HCT116 (cell line): Measurements from ENCODE around the gene NFIB. TPM values are rescaled to one million over a fixed set of nuclear protein-coding genes. Genes with fewer than 3 reads are reported as not detected.

Source experiments
- ATAC-seq: fragments of 200-7000 bp; cut with Tn5 transposase; 2 replicates; pipeline ENCODE4 v1.9.1; 2020; ENCODE audit warnings: mild to moderate bottlenecking, moderate library complexity
- BruUV-seq: library from RNA; stranded (reverse); fragments of 400-500 nt; replicated peaks from 2 replicates; lab custom pipeline; 2021; lab: Mats Ljungman, UMichigan
- CTCF ChIA-PET: fragments of 300-600 bp; sonication (Branson Sonifier 250); formaldehyde crosslinking; loops from one replicate; lab custom pipeline; 2021; ENCODE audit warnings: antibody characterized with exemption; lab: Charles Lee
- POLR2A ChIA-PET: fragments of 300-600, 350-600 bp; sonication (Branson Sonifier 250); formaldehyde crosslinking; loops from one replicate; lab custom pipeline; 2021; ENCODE audit warnings: antibody characterized with exemption; lab: Charles Lee
- RAD21 ChIA-PET, 2 experiments: fragments of 300-600 bp; sonication (Branson Sonifier 250); formaldehyde crosslinking; loops; one replicate each; lab custom pipeline; 2023; ENCODE audit warnings: low total read pairs in 2 of 2; ENCODE audit not compliant: uncharacterized antibody in 2 of 2, unreplicated experiment in 2 of 2, low non-redundant PET in 1 of 2; lab: Charles Lee
- DNase-seq: peaks from one replicate; pipeline ENCODE4 v3.0.0-alpha.2; 2010; ENCODE audit warnings: low read depth, low spot score
- H2AFZ ChIP-seq: fragments of 200-600 bp; shearing (Covaris generic), sonication (generic); 2 replicates; pipeline ENCODE4 v1.6.1; 2017; ENCODE audit warnings: low read depth, mixed run types, mixed read lengths, antibody characterized with exemption, low read length; ENCODE audit not compliant: poor library complexity, severe bottlenecking
- H3K27ac ChIP-seq: 2 replicates; pipeline ENCODE4 v1.5.1; 2012; ENCODE audit warnings: low read depth, low read length
- H3K27me3 ChIP-seq: fragments of 200-600 bp; sonication (generic); 2 replicates; pipeline ENCODE4 v1.6.1; 2016; ENCODE audit warnings: mixed run types, low read length, mixed read lengths; ENCODE audit not compliant: insufficient read depth
- H3K36me3 ChIP-seq, 2 experiments: fragments of 200-500 bp in 1 of 2; fragments of 200-600 bp in 1 of 2; sonication (Bioruptor generic) in 1 of 2; sonication (generic) in 1 of 2; 2 replicates each; pipeline versions ENCODE4 v1.5.1 to v1.6.1; 2014 to 2016; ENCODE audit warnings: low read length in 2 of 2, inconsistent platforms in 1 of 2, mixed read lengths in 1 of 2, mixed run types in 1 of 2; ENCODE audit not compliant: insufficient read depth in 2 of 2, control insufficient read depth in 1 of 2
- H3K4me1 ChIP-seq, 2 experiments: fragments of 200-600 bp in 1 of 2; sonication (generic) in 1 of 2; 2 replicates each; pipeline versions ENCODE4 v1.5.1 to v1.6.1; 2012 to 2017; ENCODE audit warnings: low read length in 2 of 2, inconsistent platforms in 1 of 2, mild to moderate bottlenecking in 1 of 2, mixed read lengths in 1 of 2, mixed run types in 1 of 2, moderate library complexity in 1 of 2; ENCODE audit not compliant: insufficient read depth in 2 of 2, control insufficient read depth in 1 of 2
- H3K4me2 ChIP-seq: fragments of 200-600 bp; sonication (generic); 2 replicates; pipeline ENCODE4 v1.6.1; 2017; ENCODE audit warnings: mixed run types, low read length, mixed read lengths
- H3K4me3 ChIP-seq, 2 experiments: fragments of 200-600 bp in 1 of 2; sonication (generic) in 1 of 2; replicated peaks in 1 of 2; 2 replicates each; pipeline ENCODE4 v1.5.1; 2011 to 2016; ENCODE audit warnings: low read length in 2 of 2, control low read depth in 1 of 2, low read depth in 1 of 2, mild to moderate bottlenecking in 1 of 2, mixed read lengths in 1 of 2, mixed run types in 1 of 2
- H3K79me2 ChIP-seq: fragments of 200-600 bp; sonication (generic); 2 replicates; pipeline ENCODE4 v1.6.1; 2017; ENCODE audit warnings: mild to moderate bottlenecking, mixed run types, low read length, moderate library complexity, mixed read lengths; ENCODE audit not compliant: insufficient read depth
- H3K9ac ChIP-seq: fragments of 200-600 bp; sonication (generic); 2 replicates; pipeline ENCODE4 v1.6.1; 2016; ENCODE audit warnings: low read length, mixed read lengths
- H3K9me2 ChIP-seq: fragments of 200-600 bp; sonication (generic), shearing (Covaris generic); 2 replicates; pipeline ENCODE4 v1.6.1; 2017; ENCODE audit warnings: mixed run types, mild to moderate bottlenecking, moderate library complexity; ENCODE audit not compliant: insufficient read depth
- H3K9me3 ChIP-seq, 2 experiments: fragments of 200-500 bp in 1 of 2; fragments of 200-600 bp in 1 of 2; sonication (Bioruptor generic) in 1 of 2; sonication (generic) in 1 of 2; 2 replicates each; pipeline ENCODE4 v1.6.1; 2014 to 2017; ENCODE audit warnings: low read length in 2 of 2, mixed read lengths in 2 of 2, inconsistent platforms in 1 of 2, low read depth in 1 of 2, mild to moderate bottlenecking in 1 of 2, mixed run types in 1 of 2, moderate library complexity in 1 of 2; ENCODE audit not compliant: control insufficient read depth in 1 of 2, insufficient read depth in 1 of 2
- H4K20me1 ChIP-seq: fragments of 200-600 bp; sonication (generic), shearing (Covaris generic); 2 replicates; pipeline ENCODE4 v1.6.1; 2017; ENCODE audit warnings: mixed run types, mild to moderate bottlenecking, moderate library complexity; ENCODE audit not compliant: insufficient read depth
- CEBPB ChIP-seq: IDR thresholded peaks from 2 replicates; pipeline ENCODE4 v1.6.1; 2012; ENCODE audit warnings: low read depth
- EGR1 ChIP-seq: IDR thresholded peaks from 2 replicates; pipeline ENCODE4 v1.6.1; 2012; ENCODE audit warnings: low read depth
- EZH2 ChIP-seq: fragments of 200-600 bp; sonication (generic); IDR thresholded peaks from 2 replicates; pipeline ENCODE4 v1.6.1; 2017; ENCODE audit warnings: antibody characterized with exemption, mixed run types
- EZH2phosphoT487 ChIP-seq: fragments of 200-600 bp; IDR thresholded peaks from 2 replicates; pipeline ENCODE4 v1.6.1; 2018; ENCODE audit warnings: antibody characterized with exemption, borderline replicate concordance
- FOSL1 ChIP-seq: IDR thresholded peaks from 2 replicates; pipeline ENCODE4 v1.6.1; 2012; ENCODE audit warnings: low read depth
- POLR2A ChIP-seq: IDR thresholded peaks from 2 replicates; pipeline ENCODE4 v1.7.0; 2011; ENCODE audit warnings: borderline replicate concordance; ENCODE audit not compliant: insufficient read depth, insufficient read length; ENCODE audit errors: extremely low read depth
- POLR2AphosphoS5 ChIP-seq: IDR thresholded peaks from 2 replicates; pipeline ENCODE4 v1.6.1; 2011; ENCODE audit warnings: mild to moderate bottlenecking, low read depth, low read length, moderate library complexity
- RAD21 ChIP-seq: IDR thresholded peaks from 2 replicates; pipeline ENCODE4 v1.6.1; 2012; ENCODE audit warnings: low read depth, mild to moderate bottlenecking
- SIN3A ChIP-seq: IDR thresholded peaks from 2 replicates; pipeline ENCODE4 v1.6.1; 2012; ENCODE audit warnings: low read depth
- TCF7L2 ChIP-seq: IDR thresholded peaks from 2 replicates; pipeline ENCODE4 v1.7.0; 2011; ENCODE audit warnings: borderline replicate concordance, inconsistent platforms; ENCODE audit not compliant: insufficient read depth, insufficient read length; ENCODE audit errors: extremely low read depth
- YY1 ChIP-seq: IDR thresholded peaks from 2 replicates; pipeline ENCODE4 v1.6.1; 2011; ENCODE audit warnings: low read length, low read depth, moderate library complexity, mild to moderate bottlenecking; ENCODE audit not compliant: insufficient replicate concordance; ENCODE audit errors: extremely low read depth
- ZNF274 ChIP-seq: fragments of 200-500 bp; sonication (Bioruptor generic); IDR thresholded peaks from 2 replicates; pipeline ENCODE4 v1.6.1; 2014; ENCODE audit warnings: mild to moderate bottlenecking, low read depth, low read length, inconsistent platforms
- intact Hi-C: fragments of 100-400 bp; cut with micrococcal nuclease; formaldehyde crosslinking; loops from 2 replicates; pipeline ENCODE4 v1.10.0; 2022
- total RNA-seq: library from RNA; stranded (reverse); gene quantifications from one replicate; pipeline ENCODE4 v1.2.1, GENCODE V29; 2021; ENCODE audit not compliant: unreplicated experiment
- TF ChIP-seq, protein P1 (sequence below), 3 experiments: fragments of 200-600 bp in 1 of 3; sonication (generic) in 1 of 3; IDR thresholded peaks in 2 of 3; conservative IDR thresholded peaks in 1 of 3; 2 replicates each; pipeline ENCODE4 v1.5.1; 2012 to 2017; ENCODE audit warnings: low read depth in 2 of 3, low read length in 2 of 3, antibody characterized with exemption in 1 of 3, borderline replicate concordance in 1 of 3, control low read depth in 1 of 3, mild to moderate bottlenecking in 1 of 3, mixed read lengths in 1 of 3, mixed run types in 1 of 3, moderate library complexity in 1 of 3; ENCODE audit not compliant: insufficient read depth in 1 of 3
- TF ChIP-seq, protein P2 (sequence below): IDR thresholded peaks from 2 replicates; pipeline ENCODE4 v1.6.1; 2012; ENCODE audit warnings: low read depth

Gene NFIB
- total RNA-seq, 1 experiment from 2014 or later: 6.6 TPM

- no peaks in the 10 kb centered on the region for H3K4me1 ChIP-seq
- H3K79me2 ChIP-seq: no peaks in the 10 kb centered on the region
- no peaks in the 10 kb centered on the region for H3K9me3 ChIP-seq
- no peaks in the 10 kb centered on the region for H3K9me2 ChIP-seq
- H3K9ac ChIP-seq: no peak overlapping the region
- BruUV-seq: no TSS peak
- no peak for DNase-seq
- intact Hi-C loops: no loop called here
- CTCF ChIA-PET: no interaction called here
- no peaks in the 10 kb centered on the region for H4K20me1 ChIP-seq
- H3K36me3 ChIP-seq: no peaks in the 10 kb centered on the region
- TF ChIP-seq FOSL1: no peak
- TF ChIP-seq RAD21: no peak
- TF ChIP-seq TCF7L2: no peak
- no peak overlapping the region for H3K4me3 ChIP-seq
- RAD21 ChIA-PET: no interaction called here
- H3K4me2 ChIP-seq: no peak overlapping the region
- no peak overlapping the region for H2AFZ ChIP-seq
- POLR2A ChIA-PET: no interaction called here
- ATAC-seq: no peak
- H3K27me3 ChIP-seq: no peaks in the 10 kb centered on the region
- no peak overlapping the region for H3K27ac ChIP-seq
Measured at GRCh38 chr9:14111696-14112095, 202.2 kb downstream of the NFIB start.

DNA sequence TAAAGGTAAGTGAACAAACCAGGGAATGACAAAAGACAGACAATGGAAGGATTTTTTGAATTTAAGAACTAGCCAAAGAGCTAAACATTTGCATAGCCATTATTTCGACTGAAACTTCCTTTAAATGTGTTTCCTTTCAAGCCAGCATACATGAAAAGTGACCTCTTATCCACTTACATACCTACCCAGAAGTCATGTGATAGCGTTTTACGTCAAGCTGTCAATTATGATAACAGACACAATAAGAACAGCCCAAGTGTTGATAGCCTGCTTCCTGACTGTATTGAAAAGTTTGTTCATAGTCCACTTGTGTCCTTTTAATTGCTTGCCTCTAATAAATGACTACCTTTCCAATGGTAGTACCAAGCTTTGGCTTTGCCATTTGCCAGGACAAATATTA, 206.0 kb downstream of the NFIB start:
- RAD21 ChIA-PET: no interaction called here
- DNase-seq (no peak), ATAC-seq (no peak)
- no TSS peak for BruUV-seq
- intact Hi-C loops: no loop called here
- H3K4me3 ChIP-seq: no peak overlapping the region
- no peaks in the 10 kb centered on the region for H3K79me2 ChIP-seq
- H3K9me2 ChIP-seq: no peaks in the 10 kb centered on the region
- no peak overlapping the region for H3K27ac ChIP-seq
- TF ChIP-seq EZH2phosphoT487: no peak
- no peak for TF ChIP-seq POLR2A
- no peak for TF ChIP-seq EZH2
- TF ChIP-seq CEBPB: no peak
- no peak for TF ChIP-seq ZNF274
- no peak for TF ChIP-seq FOSL1
- TF ChIP-seq SIN3A: no peak
- TF ChIP-seq, protein P1, sequence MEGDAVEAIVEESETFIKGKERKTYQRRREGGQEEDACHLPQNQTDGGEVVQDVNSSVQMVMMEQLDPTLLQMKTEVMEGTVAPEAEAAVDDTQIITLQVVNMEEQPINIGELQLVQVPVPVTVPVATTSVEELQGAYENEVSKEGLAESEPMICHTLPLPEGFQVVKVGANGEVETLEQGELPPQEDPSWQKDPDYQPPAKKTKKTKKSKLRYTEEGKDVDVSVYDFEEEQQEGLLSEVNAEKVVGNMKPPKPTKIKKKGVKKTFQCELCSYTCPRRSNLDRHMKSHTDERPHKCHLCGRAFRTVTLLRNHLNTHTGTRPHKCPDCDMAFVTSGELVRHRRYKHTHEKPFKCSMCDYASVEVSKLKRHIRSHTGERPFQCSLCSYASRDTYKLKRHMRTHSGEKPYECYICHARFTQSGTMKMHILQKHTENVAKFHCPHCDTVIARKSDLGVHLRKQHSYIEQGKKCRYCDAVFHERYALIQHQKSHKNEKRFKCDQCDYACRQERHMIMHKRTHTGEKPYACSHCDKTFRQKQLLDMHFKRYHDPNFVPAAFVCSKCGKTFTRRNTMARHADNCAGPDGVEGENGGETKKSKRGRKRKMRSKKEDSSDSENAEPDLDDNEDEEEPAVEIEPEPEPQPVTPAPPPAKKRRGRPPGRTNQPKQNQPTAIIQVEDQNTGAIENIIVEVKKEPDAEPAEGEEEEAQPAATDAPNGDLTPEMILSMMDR (IDR thresholded peaks at IDR 0.05 in 2 of 3, conservative IDR thresholded peaks at IDR 0.05 in 1 of 3; ENCODE audit: borderline replicate concordance in 1 of 3, insufficient read depth in 1 of 3, low read depth in 2 of 3, low read length in 2 of 3): no peak
- no peak for TF ChIP-seq RAD21
- TF ChIP-seq POLR2AphosphoS5: no peak
- TF ChIP-seq, protein P2, sequence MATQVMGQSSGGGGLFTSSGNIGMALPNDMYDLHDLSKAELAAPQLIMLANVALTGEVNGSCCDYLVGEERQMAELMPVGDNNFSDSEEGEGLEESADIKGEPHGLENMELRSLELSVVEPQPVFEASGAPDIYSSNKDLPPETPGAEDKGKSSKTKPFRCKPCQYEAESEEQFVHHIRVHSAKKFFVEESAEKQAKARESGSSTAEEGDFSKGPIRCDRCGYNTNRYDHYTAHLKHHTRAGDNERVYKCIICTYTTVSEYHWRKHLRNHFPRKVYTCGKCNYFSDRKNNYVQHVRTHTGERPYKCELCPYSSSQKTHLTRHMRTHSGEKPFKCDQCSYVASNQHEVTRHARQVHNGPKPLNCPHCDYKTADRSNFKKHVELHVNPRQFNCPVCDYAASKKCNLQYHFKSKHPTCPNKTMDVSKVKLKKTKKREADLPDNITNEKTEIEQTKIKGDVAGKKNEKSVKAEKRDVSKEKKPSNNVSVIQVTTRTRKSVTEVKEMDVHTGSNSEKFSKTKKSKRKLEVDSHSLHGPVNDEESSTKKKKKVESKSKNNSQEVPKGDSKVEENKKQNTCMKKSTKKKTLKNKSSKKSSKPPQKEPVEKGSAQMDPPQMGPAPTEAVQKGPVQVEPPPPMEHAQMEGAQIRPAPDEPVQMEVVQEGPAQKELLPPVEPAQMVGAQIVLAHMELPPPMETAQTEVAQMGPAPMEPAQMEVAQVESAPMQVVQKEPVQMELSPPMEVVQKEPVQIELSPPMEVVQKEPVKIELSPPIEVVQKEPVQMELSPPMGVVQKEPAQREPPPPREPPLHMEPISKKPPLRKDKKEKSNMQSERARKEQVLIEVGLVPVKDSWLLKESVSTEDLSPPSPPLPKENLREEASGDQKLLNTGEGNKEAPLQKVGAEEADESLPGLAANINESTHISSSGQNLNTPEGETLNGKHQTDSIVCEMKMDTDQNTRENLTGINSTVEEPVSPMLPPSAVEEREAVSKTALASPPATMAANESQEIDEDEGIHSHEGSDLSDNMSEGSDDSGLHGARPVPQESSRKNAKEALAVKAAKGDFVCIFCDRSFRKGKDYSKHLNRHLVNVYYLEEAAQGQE: no peak
- no peak for TF ChIP-seq YY1
- no peak for TF ChIP-seq EGR1
- CTCF ChIA-PET: no interaction called here
- no peaks in the 10 kb centered on the region for H3K9me3 ChIP-seq
- H4K20me1 ChIP-seq: no peaks in the 10 kb centered on the region
- H3K27me3 ChIP-seq: no peaks in the 10 kb centered on the region
- H3K4me1 ChIP-seq: no peaks in the 10 kb centered on the region
- no peak overlapping the region for H2AFZ ChIP-seq
- POLR2A ChIA-PET: no interaction called here
- H3K9ac ChIP-seq: no peak overlapping the region
- no peak overlapping the region for H3K4me2 ChIP-seq
- no peaks in the 10 kb centered on the region for H3K36me3 ChIP-seq
